ENCODE measurements around the gene MAP3K7.

Gene MAP3K7

GRCh38 chr6:90541221-90541620 is 45.7 kb downstream of the MAP3K7 start:
- H3K4me3 ChIP-seq (ENCODE audit: low read length): no peak overlapping the region
- DNase-seq (ENCODE audit: low read depth): no peak
- no peak for TF ChIP-seq CTCF (conservative IDR thresholded peaks at IDR 0.05; ENCODE audit: low read depth, low read length)

- peak; percentile 29 for DNase-seq (ENCODE audit: low read depth)
- H3K4me3 ChIP-seq (ENCODE audit: low read length): no peak overlapping the region
Observed at GRCh38 chr6:90538278-90539046, 48.4 kb downstream of the MAP3K7 start.

GRCh38 chr6:90537723-90538258 is 49.1 kb downstream of the MAP3K7 start:
- no peak overlapping the region for H3K4me3 ChIP-seq (ENCODE audit: low read length)
- DNase-seq (ENCODE audit: low read depth): no peak
- no peak for TF ChIP-seq CTCF (conservative IDR thresholded peaks at IDR 0.05; ENCODE audit: low read depth, low read length)

More at GRCh38 chr6:90538278-90539046, 48.4 kb downstream of the MAP3K7 start:
- no peak for TF ChIP-seq CTCF (conservative IDR thresholded peaks at IDR 0.05; ENCODE audit: low read depth, low read length)

GRCh38 chr6:90537027-90537426 is 49.8 kb downstream of the MAP3K7 start:
- no peak overlapping the region for H3K4me3 ChIP-seq (ENCODE audit: low read length)
- no peak for TF ChIP-seq CTCF (conservative IDR thresholded peaks at IDR 0.05; ENCODE audit: low read depth, low read length)
- no peak for DNase-seq (ENCODE audit: low read depth)

- H3K4me3 ChIP-seq (ENCODE audit: low read length): no peak overlapping the region
- no peak for TF ChIP-seq CTCF (conservative IDR thresholded peaks at IDR 0.05; ENCODE audit: low read depth, low read length)
- DNase-seq (ENCODE audit: low read depth): no peak
Observed at GRCh38 chr6:90536520-90536919, 50.4 kb downstream of the MAP3K7 start.

- no peak for TF ChIP-seq CTCF (conservative IDR thresholded peaks at IDR 0.05; ENCODE audit: low read depth, low read length)
- H3K4me3 ChIP-seq (ENCODE audit: low read length): no peak overlapping the region
- no peak for DNase-seq (ENCODE audit: low read depth)
Observed at GRCh38 chr6:90534337-90535025, 52.4 kb downstream of the MAP3K7 start.
